ENCODE measurements around the gene FMN1.

Gene FMN1

GRCh38 chr15:33124811-33125210, 69.7 kb downstream of the FMN1 start:
- Mint-ChIP-seq H3K9me3 (peaks cover 0 to 8% of the 10 kb centered on the region in 2 donors), H3K27ac (no peak overlapping the region), H3K4me3 (no peak overlapping the region), H3K27me3 (no peaks in the 10 kb centered on the region), H3K4me1 (peaks cover 26% of the 10 kb centered on the region)
- DNase-seq = no peak
- ATAC-seq = no peak

DNA sequence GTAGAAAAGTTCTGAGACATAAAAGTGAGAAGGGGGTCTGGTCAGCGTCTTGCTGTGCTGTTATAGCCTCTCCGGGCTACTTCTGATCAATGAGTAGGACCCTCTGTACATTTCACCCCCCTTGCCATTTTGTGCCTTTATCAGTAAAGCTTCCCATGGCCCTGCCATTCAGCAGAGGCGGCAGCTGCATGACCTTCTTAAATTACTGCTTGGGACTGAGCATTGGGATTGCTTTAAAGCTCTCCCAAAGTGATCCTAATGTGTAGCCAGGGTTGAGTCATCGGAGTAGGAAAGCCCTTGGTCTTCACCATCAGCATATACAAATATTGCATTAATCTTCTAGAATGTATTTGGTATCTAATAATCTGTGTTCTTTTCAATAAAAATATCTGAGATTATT, 70.2 kb downstream of the FMN1 start:
- DNase-seq (no peak), ATAC-seq (no peak)
- peaks cover 26% of the 10 kb centered on the region for H3K4me1 Mint-ChIP-seq
- peaks cover 0 to 8% of the 10 kb centered on the region in 2 donors for H3K9me3 Mint-ChIP-seq
- H3K27me3 Mint-ChIP-seq = no peaks in the 10 kb centered on the region
- no peak overlapping the region for H3K27ac Mint-ChIP-seq
- H3K4me3 Mint-ChIP-seq = no peak overlapping the region

DNA sequence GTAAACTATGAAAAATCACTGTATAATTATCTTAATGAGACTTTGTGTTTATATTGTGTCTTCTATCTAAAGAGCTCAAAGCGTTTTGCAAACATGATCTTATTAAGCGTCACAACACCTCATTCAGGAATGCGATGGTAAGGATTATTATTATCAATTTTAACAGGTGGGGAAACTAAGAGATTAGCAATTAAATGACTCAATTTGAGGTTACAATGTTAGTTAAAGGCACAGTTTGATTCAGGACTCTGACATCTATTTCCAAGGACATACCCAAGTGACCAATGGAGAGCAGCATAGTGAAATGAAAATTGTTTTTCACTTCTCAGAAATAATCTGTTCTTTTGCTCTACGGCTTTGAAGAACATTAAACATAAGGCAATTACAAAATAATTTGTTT, 74.6 kb downstream of the FMN1 start:
- H3K4me3 Mint-ChIP-seq = no peak overlapping the region
- no peaks in the 10 kb centered on the region for H3K27me3 Mint-ChIP-seq
- no peaks in the 10 kb centered on the region for H3K9me3 Mint-ChIP-seq
- H3K27ac Mint-ChIP-seq = no peak overlapping the region
- DNase-seq (no peak), ATAC-seq (no peak)
- H3K4me1 Mint-ChIP-seq = no peaks in the 10 kb centered on the region

DNA sequence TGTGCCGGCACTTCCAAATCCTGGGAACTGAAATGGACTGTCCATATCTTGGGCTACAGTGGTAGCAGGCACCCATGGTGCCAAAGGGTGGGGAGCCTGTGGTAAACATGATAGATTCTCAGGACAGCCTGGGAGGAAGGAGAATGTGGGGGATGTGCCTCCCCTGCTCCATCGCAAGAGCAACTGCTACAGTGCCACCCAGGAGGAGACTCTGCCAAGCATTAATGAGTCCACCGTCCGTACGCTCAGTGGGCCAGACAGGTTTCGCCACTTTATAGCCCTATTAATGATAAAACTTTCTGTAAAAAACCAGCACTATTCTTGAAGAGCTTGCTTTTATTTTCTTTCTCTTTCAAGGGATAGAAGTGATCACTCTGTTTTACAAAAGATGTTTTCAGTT, 75.2 kb downstream of the FMN1 start:
- H3K27me3 Mint-ChIP-seq = no peaks in the 10 kb centered on the region
- DNase-seq (no peak), ATAC-seq (no peak)
- H3K27ac Mint-ChIP-seq = no peak overlapping the region
- no peaks in the 10 kb centered on the region for H3K4me1 Mint-ChIP-seq
- no peaks in the 10 kb centered on the region for H3K9me3 Mint-ChIP-seq
- H3K4me3 Mint-ChIP-seq = no peak overlapping the region

DNA sequence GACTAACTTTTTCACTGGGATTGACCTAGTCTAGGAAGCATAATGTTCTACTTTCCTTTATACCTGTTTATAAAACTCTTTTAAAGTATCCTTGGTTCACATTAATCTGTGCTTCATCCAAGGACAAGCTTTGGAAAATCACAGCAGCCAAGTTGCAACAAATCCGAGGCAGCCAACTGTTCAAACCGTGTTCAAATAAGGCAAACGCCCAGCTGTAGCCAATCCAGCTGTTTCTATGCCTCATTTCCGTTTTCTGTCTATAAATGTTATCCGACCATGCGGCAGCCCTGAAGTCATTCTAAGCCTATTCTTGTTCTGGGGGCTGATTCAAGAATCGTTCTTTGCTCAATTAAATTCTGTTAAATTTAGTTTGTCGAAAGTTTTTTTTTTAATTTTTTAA, 78.3 kb downstream of the FMN1 start:
- Mint-ChIP-seq H3K4me1 (no peaks in the 10 kb centered on the region), H3K9me3 (no peaks in the 10 kb centered on the region), H3K27ac (no peak overlapping the region), H3K27me3 (no peaks in the 10 kb centered on the region), H3K4me3 (no peak overlapping the region)
- no peak for ATAC-seq
- DNase-seq = no peak

DNA sequence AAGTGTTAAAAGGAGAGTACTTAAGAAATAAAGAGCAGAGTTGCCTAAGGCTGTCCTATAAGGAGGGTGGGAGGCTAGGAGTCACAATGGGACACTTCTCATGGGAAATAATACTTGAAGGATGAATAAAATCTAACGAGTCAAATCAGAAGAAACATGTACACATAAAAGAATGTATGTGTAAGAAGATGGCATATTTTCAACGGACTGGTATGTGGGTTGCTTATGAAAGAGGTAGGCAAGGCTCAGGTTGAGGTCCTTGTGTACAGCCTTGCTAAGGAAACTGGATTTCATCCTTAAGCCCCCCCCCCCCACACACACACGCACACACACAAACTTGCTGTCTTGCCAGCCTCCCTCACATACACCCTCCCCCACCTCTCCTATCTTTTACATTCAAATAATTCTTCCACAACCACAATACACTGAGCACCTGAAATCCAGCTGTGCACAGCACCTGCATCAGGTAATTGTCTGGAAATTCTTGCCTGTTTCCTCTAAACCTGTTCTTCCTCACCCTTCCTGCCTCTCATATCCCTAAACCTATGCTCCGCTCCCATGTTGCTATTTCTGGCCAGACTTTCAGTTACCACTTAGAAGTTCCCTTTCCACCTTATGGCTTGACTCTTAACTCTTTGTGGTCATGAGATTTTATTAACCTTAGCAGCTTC, 79.2 kb downstream of the FMN1 start:
- no peak overlapping the region for H3K27ac Mint-ChIP-seq
- H3K9me3 Mint-ChIP-seq = no peaks in the 10 kb centered on the region
- H3K27me3 Mint-ChIP-seq = no peaks in the 10 kb centered on the region
- no peak overlapping the region for H3K4me3 Mint-ChIP-seq
- H3K4me1 Mint-ChIP-seq = no peaks in the 10 kb centered on the region
- DNase-seq (no peak), ATAC-seq (no peak)

DNA sequence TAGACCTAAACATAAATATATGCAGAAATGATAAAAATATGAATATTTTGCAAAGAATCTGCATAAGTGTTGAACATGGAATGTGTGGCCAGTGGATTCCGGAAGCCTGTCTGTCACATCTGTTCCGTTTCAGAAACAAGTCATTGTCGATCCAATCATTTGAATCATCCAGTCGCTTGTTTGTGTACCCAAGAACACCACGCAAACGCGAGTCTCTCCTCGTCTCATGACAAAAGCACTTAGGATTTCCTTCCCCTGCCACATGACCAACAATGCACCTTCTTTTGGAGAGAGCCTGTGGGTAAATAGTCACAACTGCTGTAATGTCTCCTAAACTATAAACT, 80.2 kb downstream of the FMN1 start:
- no peaks in the 10 kb centered on the region for H3K9me3 Mint-ChIP-seq
- ATAC-seq = no peak
- H3K27ac Mint-ChIP-seq = no peak overlapping the region
- H3K27me3 Mint-ChIP-seq = no peaks in the 10 kb centered on the region
- no peak for DNase-seq
- H3K4me3 Mint-ChIP-seq = no peak overlapping the region
- H3K4me1 Mint-ChIP-seq = no peaks in the 10 kb centered on the region

- ATAC-seq (no peak), DNase-seq (no peak)
- Mint-ChIP-seq H3K4me1 (no peaks in the 10 kb centered on the region), H3K27ac (no peak overlapping the region), H3K9me3 (peaks cover 0 to 1% of the 10 kb centered on the region in 2 donors), H3K27me3 (no peaks in the 10 kb centered on the region), H3K4me3 (no peak overlapping the region)
These were observed 80.7 kb downstream of the FMN1 start for GRCh38 chr15:33113666-33114373.

DNA sequence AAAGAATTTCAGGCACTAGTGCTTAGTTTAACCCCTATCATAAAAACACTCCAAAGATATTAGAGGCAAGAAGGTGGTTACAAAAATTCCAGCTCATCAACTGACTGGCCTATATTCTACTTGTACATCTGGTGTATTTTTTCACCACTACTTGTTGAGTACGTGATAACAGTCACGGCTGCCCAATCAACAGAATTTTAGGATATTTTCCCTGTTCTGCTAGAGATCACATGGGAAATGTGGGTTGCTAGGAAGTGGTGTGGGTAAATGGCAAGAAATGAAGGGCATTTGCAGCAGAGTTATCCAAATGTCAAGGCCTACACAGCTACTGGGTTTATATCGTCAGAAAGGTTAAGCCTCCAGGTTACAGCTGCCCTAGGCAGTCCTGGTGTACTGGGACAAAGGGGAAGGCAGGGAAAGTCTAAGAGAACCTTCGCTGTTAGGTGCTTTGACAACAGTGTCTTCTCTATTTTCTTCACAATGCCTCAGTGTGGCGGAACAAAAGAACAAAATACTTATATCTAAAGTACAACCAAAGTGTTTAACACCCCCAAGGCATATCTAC, 81.9 kb downstream of the FMN1 start:
- Mint-ChIP-seq H3K27me3 (no peaks in the 10 kb centered on the region), H3K4me1 (no peaks in the 10 kb centered on the region), H3K27ac (no peak overlapping the region), H3K9me3 (peaks cover 0 to 5% of the 10 kb centered on the region in 2 donors), H3K4me3 (no peak overlapping the region)
- DNase-seq (no peak), ATAC-seq (no peak)

DNA sequence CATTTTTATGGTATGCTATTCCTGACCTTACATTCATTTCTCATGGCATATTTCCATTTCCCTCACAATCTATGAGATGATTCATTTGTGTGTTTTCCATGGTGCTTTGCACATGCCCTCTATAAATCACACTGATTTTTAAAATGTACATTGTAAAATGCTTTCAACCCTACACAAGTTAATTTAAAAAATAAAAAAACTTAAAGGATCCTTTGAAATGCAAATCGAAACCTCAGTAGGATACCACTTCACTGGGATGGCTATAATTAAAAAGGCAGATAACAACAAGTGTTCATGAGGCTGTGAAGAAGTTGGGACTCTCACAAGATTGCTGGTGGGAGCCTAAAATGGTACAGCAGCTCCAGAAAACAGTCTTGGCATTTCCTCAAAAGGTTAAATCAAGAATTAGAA, 83.5 kb downstream of the FMN1 start:
- peaks cover 0 to 5% of the 10 kb centered on the region in 2 donors for H3K9me3 Mint-ChIP-seq
- DNase-seq (no peak), ATAC-seq (no peak)
- H3K27ac Mint-ChIP-seq = no peak overlapping the region
- H3K27me3 Mint-ChIP-seq = no peaks in the 10 kb centered on the region
- no peak overlapping the region for H3K4me3 Mint-ChIP-seq
- H3K4me1 Mint-ChIP-seq = no peaks in the 10 kb centered on the region

GRCh38 chr15:33109345-33109744, 85.2 kb downstream of the FMN1 start:
- Mint-ChIP-seq H3K9me3 (peaks cover 0 to 5% of the 10 kb centered on the region in 2 donors), H3K27ac (no peak overlapping the region), H3K27me3 (no peaks in the 10 kb centered on the region), H3K4me1 (peaks cover 7% of the 10 kb centered on the region), H3K4me3 (no peak overlapping the region)
- no peak for DNase-seq
- no peak for ATAC-seq

GRCh38 chr15:33108518-33108917, 86.0 kb downstream of the FMN1 start:
- ATAC-seq (no peak), DNase-seq (no peak)
- H3K27me3 Mint-ChIP-seq = no peaks in the 10 kb centered on the region
- H3K4me3 Mint-ChIP-seq = no peak overlapping the region
- H3K4me1 Mint-ChIP-seq = peaks cover 7% of the 10 kb centered on the region
- peaks cover 0 to 5% of the 10 kb centered on the region in 2 donors for H3K9me3 Mint-ChIP-seq
- H3K27ac Mint-ChIP-seq = no peak overlapping the region

GRCh38 chr15:33107950-33108349, 86.6 kb downstream of the FMN1 start:
- Mint-ChIP-seq H3K4me1 (peaks cover 7% of the 10 kb centered on the region), H3K9me3 (peaks cover 0 to 5% of the 10 kb centered on the region in 2 donors), H3K27ac (no peak overlapping the region), H3K4me3 (no peak overlapping the region), H3K27me3 (no peaks in the 10 kb centered on the region)
- ATAC-seq (no peak), DNase-seq (no peak)

GRCh38 chr15:33104212-33104611, 90.3 kb downstream of the FMN1 start:
- ATAC-seq = peak; percentile 99
- Mint-ChIP-seq H3K9me3 (peaks cover 5 to 10% of the 10 kb centered on the region in 2 donors), H3K27me3 (no peaks in the 10 kb centered on the region), H3K27ac (peak overlapping the region in 1 of 2 donors; percentile 78), H3K4me3 (peak overlapping the region in 1 of 2 donors; percentile 60), H3K4me1 (peaks cover 7% of the 10 kb centered on the region)
- DNase-seq = peak in 1 of 2 donors; percentile 37

DNA sequence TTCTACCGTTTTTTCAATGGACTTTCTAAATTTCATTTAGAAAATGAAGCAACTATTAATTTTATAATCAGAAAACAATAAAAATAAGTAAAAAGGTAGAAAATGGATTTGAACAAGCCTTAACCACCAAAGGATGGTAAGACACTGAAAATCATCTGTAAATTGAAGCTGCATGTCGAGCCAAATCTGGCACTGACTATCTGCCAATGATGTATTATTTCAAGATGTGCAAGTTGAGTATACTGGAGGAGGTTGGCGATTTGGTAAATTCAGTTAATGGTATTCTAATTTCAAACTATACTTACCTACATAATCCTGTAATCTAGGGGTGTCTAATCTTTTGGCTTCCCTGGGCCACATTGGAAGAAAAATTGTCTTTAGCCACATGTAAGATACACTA, 93.5 kb downstream of the FMN1 start:
- no peak overlapping the region for H3K4me3 Mint-ChIP-seq
- no peak overlapping the region for H3K27ac Mint-ChIP-seq
- H3K4me1 Mint-ChIP-seq = peaks cover 14% of the 10 kb centered on the region
- no peak for ATAC-seq
- H3K9me3 Mint-ChIP-seq = peaks cover 0 to 10% of the 10 kb centered on the region in 2 donors
- no peaks in the 10 kb centered on the region for H3K27me3 Mint-ChIP-seq
- DNase-seq = no peak

DNA sequence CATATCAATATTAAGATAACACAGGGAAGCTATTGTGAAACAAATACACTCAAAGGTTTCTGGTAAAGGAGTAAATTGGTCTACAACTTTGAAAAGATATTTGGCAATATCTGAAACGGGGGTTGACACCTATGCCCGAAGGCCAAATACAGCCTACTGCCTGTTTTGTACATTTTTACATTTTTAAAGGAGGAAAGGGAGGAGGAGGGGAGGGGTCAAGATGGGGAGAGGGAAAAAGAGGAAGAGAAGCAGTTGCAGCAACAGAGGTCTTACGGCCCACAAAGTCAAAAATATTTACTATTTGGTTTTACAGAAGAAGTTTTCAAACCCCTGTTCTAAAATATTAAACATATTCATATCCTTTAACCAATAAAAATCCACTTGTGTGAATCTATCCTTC, 94.2 kb downstream of the FMN1 start:
- peaks cover 0 to 10% of the 10 kb centered on the region in 2 donors for H3K9me3 Mint-ChIP-seq
- H3K27ac Mint-ChIP-seq = no peak overlapping the region
- H3K27me3 Mint-ChIP-seq = no peaks in the 10 kb centered on the region
- DNase-seq (no peak), ATAC-seq (no peak)
- H3K4me3 Mint-ChIP-seq = no peak overlapping the region
- H3K4me1 Mint-ChIP-seq = peaks cover 13% of the 10 kb centered on the region
